Measurements from ENCODE around the gene MANSC1. TPM values are rescaled to one million over a fixed set of nuclear protein-coding genes. Genes with fewer than 3 reads are reported as not detected.

MANSC1 gene
- total and polyA plus RNA-seq, 9 of the 15 experiments (the other 6 are each of a cell fraction or from before 2014, with no cell fraction given), result 0.76 to 8.6 (median 3.1) TPM

GRCh38 chr12:12353807-12354206 lies 3.8 kb upstream of the MANSC1 start (continued):
- no peak for TF ChIP-seq ARID4B (CRISPR knock-in tag; IDR thresholded peaks at IDR 0.05)
- no peak for TF ChIP-seq ELK3 (CRISPR knock-in tag; IDR thresholded peaks at IDR 0.05)
- peak; percentile 96 to 100 for TF ChIP-seq SRF (CRISPR knock-in tag; IDR thresholded peaks at IDR 0.05)
- TF ChIP-seq ZNF518B (CRISPR knock-in tag; IDR thresholded peaks at IDR 0.05), result no peak
- TF ChIP-seq EP300 (IDR thresholded peaks at IDR 0.05; ENCODE audit: low read length), result peak; percentile 59
- TF ChIP-seq TFAM (CRISPR knock-in tag; conservative IDR thresholded peaks at IDR 0.05), result no peak
- TF ChIP-seq HMG20B (CRISPR knock-in tag; IDR thresholded peaks at IDR 0.05), result no peak
- no peak for TF ChIP-seq TARDBP (IDR thresholded peaks at IDR 0.05)
- no peak for TF ChIP-seq CGGBP1 (CRISPR knock-in tag; IDR thresholded peaks at IDR 0.05)
- TF ChIP-seq SUPT5H (IDR thresholded peaks at IDR 0.05), result no peak
- TF ChIP-seq PRPF4 (IDR thresholded peaks at IDR 0.05; ENCODE audit: insufficient read depth, low read depth, low read length, poor library complexity, severe bottlenecking), result no peak
- TF ChIP-seq CBFA2T3 (IDR thresholded peaks at IDR 0.05), result peak; percentile 78
- no peak for TF ChIP-seq MCM3 (IDR thresholded peaks at IDR 0.05)
- TF ChIP-seq HES1 (IDR thresholded peaks at IDR 0.05; ENCODE audit: low read depth), result peak; percentile 72; the same call in 1 of the 2 replicates
- TF ChIP-seq ZNF277 (CRISPR knock-in tag; IDR thresholded peaks at IDR 0.05; ENCODE audit: borderline replicate concordance), result no peak

All from K562 (cell line).